MM.1S (cell line): ENCODE data around the gene ARHGEF7.

Experiments
- EZH2 ChIP-seq: fragments of 300-600 bp; sonication (generic); optimal IDR thresholded peaks from 2 replicates; pipeline ENCODE3; 2017; ENCODE audit warnings: low read depth, mild to moderate bottlenecking, antibody characterized with exemption, low read length, mixed read lengths
- TF ChIP-seq, protein P1 (sequence below): fragments of 300-600 bp; sonication (generic); IDR thresholded peaks from 2 replicates; pipeline ENCODE4 v1.5.1; 2016; ENCODE audit warnings: antibody characterized with exemption, low read length, mixed read lengths

DNA sequence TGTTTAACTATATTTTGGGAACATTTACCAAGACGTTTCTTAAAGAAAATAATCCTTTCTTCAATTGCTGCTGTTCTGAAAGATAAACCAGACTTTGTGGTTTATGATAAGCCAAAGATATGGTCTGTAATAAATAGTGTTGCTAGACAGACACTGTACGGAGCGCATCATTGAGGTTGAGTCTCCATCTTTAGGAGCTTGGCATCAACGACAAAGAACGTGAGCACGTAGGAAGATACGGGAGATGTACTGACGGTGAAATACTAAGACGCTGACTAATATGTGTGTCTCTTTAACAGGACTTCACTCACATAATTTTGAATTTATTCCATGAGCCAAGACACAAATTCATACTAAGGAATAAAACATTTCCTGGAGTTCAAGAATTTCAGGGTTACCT, 221.6 kb downstream of the ARHGEF7 start:
- TF ChIP-seq, protein P1, sequence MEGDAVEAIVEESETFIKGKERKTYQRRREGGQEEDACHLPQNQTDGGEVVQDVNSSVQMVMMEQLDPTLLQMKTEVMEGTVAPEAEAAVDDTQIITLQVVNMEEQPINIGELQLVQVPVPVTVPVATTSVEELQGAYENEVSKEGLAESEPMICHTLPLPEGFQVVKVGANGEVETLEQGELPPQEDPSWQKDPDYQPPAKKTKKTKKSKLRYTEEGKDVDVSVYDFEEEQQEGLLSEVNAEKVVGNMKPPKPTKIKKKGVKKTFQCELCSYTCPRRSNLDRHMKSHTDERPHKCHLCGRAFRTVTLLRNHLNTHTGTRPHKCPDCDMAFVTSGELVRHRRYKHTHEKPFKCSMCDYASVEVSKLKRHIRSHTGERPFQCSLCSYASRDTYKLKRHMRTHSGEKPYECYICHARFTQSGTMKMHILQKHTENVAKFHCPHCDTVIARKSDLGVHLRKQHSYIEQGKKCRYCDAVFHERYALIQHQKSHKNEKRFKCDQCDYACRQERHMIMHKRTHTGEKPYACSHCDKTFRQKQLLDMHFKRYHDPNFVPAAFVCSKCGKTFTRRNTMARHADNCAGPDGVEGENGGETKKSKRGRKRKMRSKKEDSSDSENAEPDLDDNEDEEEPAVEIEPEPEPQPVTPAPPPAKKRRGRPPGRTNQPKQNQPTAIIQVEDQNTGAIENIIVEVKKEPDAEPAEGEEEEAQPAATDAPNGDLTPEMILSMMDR: no peak
- no peak for TF ChIP-seq EZH2
